ENCODE measurements around the gene ALOXE3. TPM values are rescaled to one million over a fixed set of nuclear protein-coding genes. Genes with fewer than 3 reads are reported as not detected.

The ALOXE3 gene
- total RNA-seq, 1 donor from 2014 or later: not detected

DNA sequence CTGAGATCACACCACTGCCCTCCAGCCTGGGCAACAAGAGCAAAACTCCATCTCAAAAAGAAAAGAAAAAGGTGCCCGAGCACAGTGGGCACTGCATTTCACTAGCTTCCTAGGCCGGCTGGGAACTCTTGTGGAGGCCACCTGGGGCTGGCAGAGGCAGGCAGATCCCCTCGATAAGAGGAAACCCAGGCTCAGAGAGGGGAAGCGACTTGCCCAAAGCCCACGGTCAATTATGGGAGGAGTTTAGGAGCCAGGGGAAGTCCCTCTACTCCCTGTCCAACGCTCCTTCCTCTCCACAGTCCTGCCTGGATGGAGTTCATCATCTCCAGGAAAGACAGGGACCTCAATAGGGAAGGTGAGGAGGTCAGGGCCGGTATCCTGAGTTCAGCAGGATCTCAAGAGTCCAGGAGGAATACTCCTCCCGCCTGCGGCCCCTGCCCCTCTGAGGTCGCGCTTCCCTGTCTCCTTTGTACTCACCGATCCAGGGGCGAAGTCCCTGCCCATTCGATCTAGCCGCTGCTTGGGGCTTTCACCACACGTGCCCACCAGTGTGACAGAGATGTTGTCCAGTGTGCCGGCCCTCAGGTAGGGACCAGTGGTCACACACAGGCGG lies 841 bp downstream of the ALOXE3 start:
- TF ChIP-seq, protein P1, sequence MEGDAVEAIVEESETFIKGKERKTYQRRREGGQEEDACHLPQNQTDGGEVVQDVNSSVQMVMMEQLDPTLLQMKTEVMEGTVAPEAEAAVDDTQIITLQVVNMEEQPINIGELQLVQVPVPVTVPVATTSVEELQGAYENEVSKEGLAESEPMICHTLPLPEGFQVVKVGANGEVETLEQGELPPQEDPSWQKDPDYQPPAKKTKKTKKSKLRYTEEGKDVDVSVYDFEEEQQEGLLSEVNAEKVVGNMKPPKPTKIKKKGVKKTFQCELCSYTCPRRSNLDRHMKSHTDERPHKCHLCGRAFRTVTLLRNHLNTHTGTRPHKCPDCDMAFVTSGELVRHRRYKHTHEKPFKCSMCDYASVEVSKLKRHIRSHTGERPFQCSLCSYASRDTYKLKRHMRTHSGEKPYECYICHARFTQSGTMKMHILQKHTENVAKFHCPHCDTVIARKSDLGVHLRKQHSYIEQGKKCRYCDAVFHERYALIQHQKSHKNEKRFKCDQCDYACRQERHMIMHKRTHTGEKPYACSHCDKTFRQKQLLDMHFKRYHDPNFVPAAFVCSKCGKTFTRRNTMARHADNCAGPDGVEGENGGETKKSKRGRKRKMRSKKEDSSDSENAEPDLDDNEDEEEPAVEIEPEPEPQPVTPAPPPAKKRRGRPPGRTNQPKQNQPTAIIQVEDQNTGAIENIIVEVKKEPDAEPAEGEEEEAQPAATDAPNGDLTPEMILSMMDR (IDR thresholded peaks at IDR 0.05): no peak
- Mint-ChIP-seq H3K9me3 (no peaks in the 10 kb centered on the region), H3K36me3 (ENCODE audit: low read depth) (peaks cover 9% of the 10 kb centered on the region), H3K27ac (no peak overlapping the region), H3K27me3 (peaks cover 56% of the 10 kb centered on the region), H3K4me1 (peaks cover 43% of the 10 kb centered on the region), H3K4me3 (peak overlapping the region; percentile 93)
- CTCF ChIA-PET: interaction anchor here (1.7 to 5.6 kb wide), 4 partner anchors 24 to 58 kb away, joined by 4 to 37 read pairs (median 23); no protein-coding TSS in a partner anchor
- no peak for DNase-seq
- intact Hi-C loops (cut with micrococcal nuclease): no loop called here
- POLR2A ChIA-PET: interaction anchor here (1.0 to 5.0 kb wide), 7 partner anchors 22 to 56 kb away, joined by 3 to 57 read pairs (median 5); no protein-coding TSS in a partner anchor
- ATAC-seq (ENCODE audit: low read depth): no peak

DNA sequence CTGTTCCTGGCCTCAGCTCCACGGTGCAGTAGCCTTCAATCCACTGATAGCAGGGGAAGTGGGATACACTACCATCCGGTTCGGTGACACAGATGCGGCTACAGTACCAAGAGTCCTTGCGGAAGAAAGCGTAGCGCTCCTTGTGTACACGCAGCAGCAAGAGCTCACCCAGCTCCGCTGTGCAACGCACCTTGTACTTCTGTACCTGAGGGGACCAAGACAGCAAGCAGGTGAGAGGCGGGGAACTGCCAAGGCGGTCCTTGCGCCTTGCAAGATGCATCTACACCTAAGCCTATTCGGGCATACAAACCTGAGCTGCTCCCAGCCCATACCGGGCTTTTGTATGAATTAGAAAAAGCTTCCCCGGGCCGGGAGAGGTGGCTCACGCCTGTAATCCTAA lies 1.5 kb downstream of the ALOXE3 start:
- TF ChIP-seq, protein P1 (IDR thresholded peaks at IDR 0.05): no peak
- DNase-seq (no peak), ATAC-seq (ENCODE audit: low read depth) (no peak)
- H3K9me3 Mint-ChIP-seq: no peaks in the 10 kb centered on the region
- H3K27me3 Mint-ChIP-seq: peaks cover 57% of the 10 kb centered on the region
- H3K4me3 Mint-ChIP-seq: no peak overlapping the region
- POLR2A ChIA-PET: interaction anchor here (0.6 to 5.0 kb wide), 5 partner anchors 22 to 130 kb away, joined by 3 to 46 read pairs (median 5); no protein-coding TSS in a partner anchor
- peaks cover 9% of the 10 kb centered on the region for H3K36me3 Mint-ChIP-seq (ENCODE audit: low read depth)
- H3K4me1 Mint-ChIP-seq: peaks cover 41% of the 10 kb centered on the region
- intact Hi-C loops (cut with micrococcal nuclease): no loop called here
- no peak overlapping the region for H3K27ac Mint-ChIP-seq
- CTCF ChIA-PET: interaction anchor here (1.2 to 5.6 kb wide), 4 partner anchors 23 to 57 kb away, joined by 3 to 34 read pairs (median 8); no protein-coding TSS in a partner anchor

DNA sequence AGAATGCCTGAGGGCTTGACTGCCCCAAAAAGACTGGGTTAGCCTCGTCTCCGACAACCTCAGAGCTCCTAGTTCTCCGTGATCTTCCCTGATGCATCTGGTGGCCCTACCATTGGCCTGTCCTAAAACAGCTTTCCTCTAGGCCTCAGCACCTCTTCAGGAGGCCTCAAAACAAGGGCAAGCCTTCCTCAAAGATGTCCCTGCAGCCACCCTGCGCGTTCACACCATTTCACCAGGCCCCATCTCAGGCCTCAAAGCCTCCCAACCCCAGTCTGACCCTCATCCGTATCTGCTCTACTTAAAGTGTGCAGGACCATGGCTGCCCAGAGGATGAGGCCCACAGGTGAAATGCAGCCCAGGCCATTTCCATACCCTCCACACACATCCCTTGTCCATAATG lies 7.4 kb downstream of the ALOXE3 start:
- Mint-ChIP-seq H3K9me3 (no peaks in the 10 kb centered on the region), H3K27me3 (peaks cover 42% of the 10 kb centered on the region), H3K36me3 (ENCODE audit: low read depth) (no peaks in the 10 kb centered on the region), H3K4me1 (peaks cover 6% of the 10 kb centered on the region), H3K27ac (no peak overlapping the region), H3K4me3 (no peak overlapping the region)
- TF ChIP-seq, protein P1 (IDR thresholded peaks at IDR 0.05): no peak
- POLR2A ChIA-PET: interaction anchor here (0.9 to 1.7 kb wide), 5 partner anchors 8 to 62 kb away, joined by 3 to 9 read pairs (median 5); no protein-coding TSS in a partner anchor
- no peak for ATAC-seq (ENCODE audit: low read depth)
- intact Hi-C loops (cut with micrococcal nuclease): loop anchor here (1.0 to 2.0 kb wide), 4 partner anchors 16 to 51 kb away; no protein-coding TSS in a partner anchor
- no peak for DNase-seq
- CTCF ChIA-PET: interaction anchor here (0.7 to 7.6 kb wide), 12 partner anchors 8 to 59 kb away, joined by 3 to 112 read pairs (median 6); partner anchors contain the start of gene ALOXE3

DNA sequence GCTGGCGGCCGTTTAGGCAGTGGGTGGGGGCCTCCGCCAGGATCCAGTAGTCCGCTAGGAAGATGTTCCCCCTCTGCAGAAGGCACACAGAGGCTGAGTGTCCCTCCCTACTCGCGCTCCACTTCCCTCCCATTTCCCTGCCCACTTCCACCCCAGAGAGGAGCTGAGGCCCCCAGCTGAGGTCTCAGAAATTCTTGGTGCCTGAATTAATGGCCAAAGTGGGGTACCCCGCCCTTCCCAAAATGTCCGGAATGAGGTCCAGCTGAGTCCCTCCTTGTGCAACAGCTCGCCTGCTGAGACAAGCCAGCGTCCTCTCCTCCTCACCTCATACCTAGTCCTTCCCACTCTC lies 7.9 kb downstream of the ALOXE3 start:
- no peak for ATAC-seq (ENCODE audit: low read depth)
- H3K4me3 Mint-ChIP-seq: no peak overlapping the region
- DNase-seq: no peak
- intact Hi-C loops (cut with micrococcal nuclease): loop anchor here (1.0 to 2.0 kb wide), 4 partner anchors 16 to 50 kb away; no protein-coding TSS in a partner anchor
- no peaks in the 10 kb centered on the region for H3K9me3 Mint-ChIP-seq
- CTCF ChIA-PET: interaction anchor here (0.7 to 7.6 kb wide), 13 partner anchors 9 to 58 kb away, joined by 3 to 112 read pairs (median 5); partner anchors contain the start of gene ALOXE3
- POLR2A ChIA-PET: interaction anchor here (0.9 to 1.7 kb wide), 5 partner anchors 9 to 63 kb away, joined by 3 to 9 read pairs (median 5); no protein-coding TSS in a partner anchor
- H3K36me3 Mint-ChIP-seq (ENCODE audit: low read depth): no peaks in the 10 kb centered on the region
- TF ChIP-seq, protein P1 (IDR thresholded peaks at IDR 0.05): no peak
- H3K27me3 Mint-ChIP-seq: peaks cover 39% of the 10 kb centered on the region
- no peak overlapping the region for H3K27ac Mint-ChIP-seq
- peaks cover 6% of the 10 kb centered on the region for H3K4me1 Mint-ChIP-seq

Measured in activated B cell treated with CpG ODN at 0.5 μM for 24 hours (primary cell).